H1 (cell line): ENCODE results near the gene CCDC78. TPM values are rescaled to one million over a fixed set of nuclear protein-coding genes. Genes with fewer than 3 reads are reported as not detected.

Source experiments
- BACH1 ChIP-seq: IDR thresholded peaks from 2 replicates; pipeline ENCODE4 v1.6.1; 2012; ENCODE audit warnings: low read length, improper control_type of control experiment
- BRCA1 ChIP-seq: IDR thresholded peaks from 2 replicates; pipeline ENCODE4 v1.6.1; 2012; ENCODE audit warnings: low read depth, low read length, improper control_type of control experiment
- CBX5 ChIP-seq: fragments of 300-800, 300-1000 bp; sonication (generic); IDR thresholded peaks from 2 replicates; pipeline ENCODE4 v1.7.1; 2016; ENCODE audit warnings: antibody characterized with exemption, low read length, low read depth
- CEBPB ChIP-seq: IDR thresholded peaks from 2 replicates; pipeline ENCODE4 v1.6.1; 2012; ENCODE audit warnings: low read depth, low read length
- FOSL1 ChIP-seq: IDR thresholded peaks from 2 replicates; pipeline ENCODE4 v1.6.1; 2011; ENCODE audit warnings: mild to moderate bottlenecking, low read depth, low read length, moderate library complexity; ENCODE audit not compliant: insufficient read depth
- GABPA ChIP-seq: IDR thresholded peaks from 2 replicates; pipeline ENCODE4 v1.6.1; 2011; ENCODE audit warnings: mild to moderate bottlenecking, low read length, moderate library complexity, borderline replicate concordance; ENCODE audit not compliant: insufficient read depth
- NRF1 ChIP-seq: IDR thresholded peaks from 2 replicates; pipeline ENCODE4 v1.6.1; 2011; ENCODE audit warnings: mild to moderate bottlenecking, low read depth, low read length, improper control_type of control experiment
- polyA plus RNA-seq, 7 experiments: library from polyadenylated mRNA; depleted of rRNA in 3 of 7; stranded (reverse) in 5 of 7; unstranded in 2 of 7; fragments of >200 nt in 5 of 7; fragments of 200-250 nt in 2 of 7; gene quantifications; 1 replicate in 5 of 7; 2 replicates in 1 of 7; 4 replicates in 1 of 7; pipeline versions ENCODE4 v1.2.1 to v1.2.3, GENCODE V29; 2011 to 2013; ENCODE audit warnings: missing spikeins in 2 of 7, mixed read lengths in 2 of 7
- total RNA-seq: library from RNA; stranded (reverse); fragmentation: NEBNext Ultra II Directional; extraction: Animal tissue kit (Norgen Biotek cat#: 25700); gene quantifications from 2 replicates; pipeline ENCODE4 v1.2.1, GENCODE V29; 2021

CCDC78 gene
- total and polyA plus RNA-seq, 2 of the 8 experiments (the other 6 are each of a cell fraction or from before 2014, with no cell fraction given) = 7.1 to 8.5 TPM

- no peak for TF ChIP-seq FOSL1
- TF ChIP-seq BACH1 = no peak
- peak; percentile 46; the same call in 1 of the 2 replicates for TF ChIP-seq GABPA
- TF ChIP-seq BRCA1 = no peak
- TF ChIP-seq CBX5 = no peak
- no peak for TF ChIP-seq CEBPB
- no peak for TF ChIP-seq NRF1
Observed at GRCh38 chr16:685967-686366, 40.3 kb downstream of the CCDC78 start (continued).
